Measurements from ENCODE around the gene SPSB3. TPM values are rescaled to one million over a fixed set of nuclear protein-coding genes. Genes with fewer than 3 reads are reported as not detected.

SPSB3 gene
- total and polyA plus RNA-seq, 9 of the 15 experiments (the other 6 are each of a cell fraction or from before 2014, with no cell fraction given) = 0.39 to 37.4 (median 7.1) TPM

DNA sequence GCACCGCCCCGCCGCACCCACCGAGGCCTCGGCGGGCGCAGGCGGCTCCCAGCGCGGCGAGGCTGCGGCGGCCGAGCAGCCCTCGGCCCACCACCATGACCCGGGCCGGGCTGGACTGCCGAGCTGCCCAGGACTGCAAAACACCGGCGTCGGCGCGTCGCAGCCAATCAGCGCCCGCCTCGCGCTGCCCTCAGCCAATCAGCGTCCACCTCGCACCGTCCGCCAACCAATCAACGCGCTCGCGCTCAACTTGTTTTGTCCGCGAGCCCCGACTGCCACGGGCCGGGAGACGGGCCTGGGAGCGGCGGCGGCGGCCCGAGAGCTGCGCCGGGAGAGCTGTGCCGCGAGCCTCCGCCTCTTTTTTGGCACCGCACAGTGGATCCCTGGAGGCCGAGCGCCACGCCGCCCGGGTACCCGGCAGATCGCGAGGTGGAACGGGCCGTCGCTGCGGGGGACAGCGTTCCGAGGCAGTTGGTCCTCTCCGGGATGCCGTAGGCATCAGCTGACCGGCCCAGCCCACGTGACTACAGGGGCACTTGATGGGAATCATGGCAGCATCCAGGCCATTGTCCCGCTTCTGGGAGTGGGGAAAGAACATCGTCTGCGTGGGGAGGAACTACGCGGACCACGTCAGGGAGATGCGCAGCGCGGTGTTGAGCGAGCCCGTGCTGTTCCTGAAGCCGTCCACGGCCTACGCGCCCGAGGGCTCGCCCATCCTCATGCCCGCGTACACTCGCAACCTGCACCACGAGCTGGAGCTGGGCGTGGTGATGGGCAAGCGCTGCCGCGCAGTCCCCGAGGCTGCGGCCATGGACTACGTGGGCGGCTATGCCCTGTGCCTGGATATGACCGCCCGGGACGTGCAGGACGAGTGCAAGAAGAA, 44.6 kb upstream of the SPSB3 start, which contains the start of the genes FAHD1 and HAGH (continued):
- TF ChIP-seq, protein P1, sequence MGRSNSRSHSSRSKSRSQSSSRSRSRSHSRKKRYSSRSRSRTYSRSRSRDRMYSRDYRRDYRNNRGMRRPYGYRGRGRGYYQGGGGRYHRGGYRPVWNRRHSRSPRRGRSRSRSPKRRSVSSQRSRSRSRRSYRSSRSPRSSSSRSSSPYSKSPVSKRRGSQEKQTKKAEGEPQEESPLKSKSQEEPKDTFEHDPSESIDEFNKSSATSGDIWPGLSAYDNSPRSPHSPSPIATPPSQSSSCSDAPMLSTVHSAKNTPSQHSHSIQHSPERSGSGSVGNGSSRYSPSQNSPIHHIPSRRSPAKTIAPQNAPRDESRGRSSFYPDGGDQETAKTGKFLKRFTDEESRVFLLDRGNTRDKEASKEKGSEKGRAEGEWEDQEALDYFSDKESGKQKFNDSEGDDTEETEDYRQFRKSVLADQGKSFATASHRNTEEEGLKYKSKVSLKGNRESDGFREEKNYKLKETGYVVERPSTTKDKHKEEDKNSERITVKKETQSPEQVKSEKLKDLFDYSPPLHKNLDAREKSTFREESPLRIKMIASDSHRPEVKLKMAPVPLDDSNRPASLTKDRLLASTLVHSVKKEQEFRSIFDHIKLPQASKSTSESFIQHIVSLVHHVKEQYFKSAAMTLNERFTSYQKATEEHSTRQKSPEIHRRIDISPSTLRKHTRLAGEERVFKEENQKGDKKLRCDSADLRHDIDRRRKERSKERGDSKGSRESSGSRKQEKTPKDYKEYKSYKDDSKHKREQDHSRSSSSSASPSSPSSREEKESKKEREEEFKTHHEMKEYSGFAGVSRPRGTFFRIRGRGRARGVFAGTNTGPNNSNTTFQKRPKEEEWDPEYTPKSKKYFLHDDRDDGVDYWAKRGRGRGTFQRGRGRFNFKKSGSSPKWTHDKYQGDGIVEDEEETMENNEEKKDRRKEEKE (IDR thresholded peaks at IDR 0.05; ENCODE audit: borderline replicate concordance in 1 of 2, control insufficient read depth in 1 of 2, low read depth in 2 of 2, low read length in 1 of 2) = no peak
- no peak; the same call in none of the 2 replicates for TF ChIP-seq MYNN (IDR thresholded peaks at IDR 0.05)
- TF ChIP-seq MYNN (CRISPR knock-in tag; IDR thresholded peaks at IDR 0.05) = no peak
- TF ChIP-seq TCF7L2 (IDR thresholded peaks at IDR 0.05; ENCODE audit: low read depth, low read length) = no peak
- TF ChIP-seq, protein P2, sequence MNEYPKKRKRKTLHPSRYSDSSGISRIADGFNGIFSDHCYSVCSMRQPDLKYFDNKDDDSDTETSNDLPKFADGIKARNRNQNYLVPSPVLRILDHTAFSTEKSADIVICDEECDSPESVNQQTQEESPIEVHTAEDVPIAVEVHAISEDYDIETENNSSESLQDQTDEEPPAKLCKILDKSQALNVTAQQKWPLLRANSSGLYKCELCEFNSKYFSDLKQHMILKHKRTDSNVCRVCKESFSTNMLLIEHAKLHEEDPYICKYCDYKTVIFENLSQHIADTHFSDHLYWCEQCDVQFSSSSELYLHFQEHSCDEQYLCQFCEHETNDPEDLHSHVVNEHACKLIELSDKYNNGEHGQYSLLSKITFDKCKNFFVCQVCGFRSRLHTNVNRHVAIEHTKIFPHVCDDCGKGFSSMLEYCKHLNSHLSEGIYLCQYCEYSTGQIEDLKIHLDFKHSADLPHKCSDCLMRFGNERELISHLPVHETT (CRISPR knock-in tag; conservative IDR thresholded peaks at IDR 0.05 in 1 of 2, IDR thresholded peaks at IDR 0.05 in 1 of 2) = peak in 1 of 2 experiments; percentile 84; a peak in 2 of 4 replicates
- peak; percentile 70 for TF ChIP-seq ZNF589 (CRISPR knock-in tag; IDR thresholded peaks at IDR 0.05; ENCODE audit: low read depth)
- 0 out of 2 replicates have a peak, but pooled peaks have one; percentile 27 for TF ChIP-seq ZNF324 (CRISPR knock-in tag; IDR thresholded peaks at IDR 0.05)
- peak; percentile 83; the same call in 1 of the 2 replicates for TF ChIP-seq GABPB1 (CRISPR knock-in tag; IDR thresholded peaks at IDR 0.05)
- no peak for TF ChIP-seq ZNF408 (CRISPR knock-in tag; IDR thresholded peaks at IDR 0.05; ENCODE audit: low read depth)
- TF ChIP-seq, protein P3, sequence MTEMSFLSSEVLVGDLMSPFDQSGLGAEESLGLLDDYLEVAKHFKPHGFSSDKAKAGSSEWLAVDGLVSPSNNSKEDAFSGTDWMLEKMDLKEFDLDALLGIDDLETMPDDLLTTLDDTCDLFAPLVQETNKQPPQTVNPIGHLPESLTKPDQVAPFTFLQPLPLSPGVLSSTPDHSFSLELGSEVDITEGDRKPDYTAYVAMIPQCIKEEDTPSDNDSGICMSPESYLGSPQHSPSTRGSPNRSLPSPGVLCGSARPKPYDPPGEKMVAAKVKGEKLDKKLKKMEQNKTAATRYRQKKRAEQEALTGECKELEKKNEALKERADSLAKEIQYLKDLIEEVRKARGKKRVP (CRISPR knock-in tag; IDR thresholded peaks at IDR 0.05) = no peak
- no peak for TF ChIP-seq PYGO2 (tag; IDR thresholded peaks at IDR 0.05)
- peak; percentile 87 for TF ChIP-seq NFIC (IDR thresholded peaks at IDR 0.05)
- TF ChIP-seq POLR2A (conservative IDR thresholded peaks at IDR 0.05) = peak; percentile 72
- no peak for TF ChIP-seq NCOA4 (IDR thresholded peaks at IDR 0.05; ENCODE audit: partially characterized antibody)
- TF ChIP-seq, protein P4, sequence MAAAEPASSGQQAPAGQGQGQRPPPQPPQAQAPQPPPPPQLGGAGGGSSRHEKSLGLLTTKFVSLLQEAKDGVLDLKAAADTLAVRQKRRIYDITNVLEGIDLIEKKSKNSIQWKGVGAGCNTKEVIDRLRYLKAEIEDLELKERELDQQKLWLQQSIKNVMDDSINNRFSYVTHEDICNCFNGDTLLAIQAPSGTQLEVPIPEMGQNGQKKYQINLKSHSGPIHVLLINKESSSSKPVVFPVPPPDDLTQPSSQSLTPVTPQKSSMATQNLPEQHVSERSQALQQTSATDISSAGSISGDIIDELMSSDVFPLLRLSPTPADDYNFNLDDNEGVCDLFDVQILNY (CRISPR knock-in tag; IDR thresholded peaks at IDR 0.05) = 0 out of 2 replicates have a peak, but pooled peaks have one; percentile 84
- no peak; the same call in 1 of the 2 replicates for TF ChIP-seq GABPA (tag; conservative IDR thresholded peaks at IDR 0.05; ENCODE audit: low read depth)
- peak; percentile 68; the same call in 1 of the 2 replicates for TF ChIP-seq NR3C1 (CRISPR knock-in tag; IDR thresholded peaks at IDR 0.05)
- no peak for TF ChIP-seq SMC3 (conservative IDR thresholded peaks at IDR 0.05; ENCODE audit: insufficient read depth, low read depth, low read length)
- TF ChIP-seq RBM34 (IDR thresholded peaks at IDR 0.05; ENCODE audit: borderline replicate concordance, insufficient read depth, low read length) = no peak
- TF ChIP-seq, protein P5, sequence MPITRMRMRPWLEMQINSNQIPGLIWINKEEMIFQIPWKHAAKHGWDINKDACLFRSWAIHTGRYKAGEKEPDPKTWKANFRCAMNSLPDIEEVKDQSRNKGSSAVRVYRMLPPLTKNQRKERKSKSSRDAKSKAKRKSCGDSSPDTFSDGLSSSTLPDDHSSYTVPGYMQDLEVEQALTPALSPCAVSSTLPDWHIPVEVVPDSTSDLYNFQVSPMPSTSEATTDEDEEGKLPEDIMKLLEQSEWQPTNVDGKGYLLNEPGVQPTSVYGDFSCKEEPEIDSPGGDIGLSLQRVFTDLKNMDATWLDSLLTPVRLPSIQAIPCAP (CRISPR knock-in tag; IDR thresholded peaks at IDR 0.05; ENCODE audit: borderline replicate concordance) = no peak

Measured in K562 (cell line).